GM23338 (cell line): ENCODE results near the gene NUDT5. TPM values are rescaled to one million over a fixed set of nuclear protein-coding genes. Genes with fewer than 3 reads are reported as not detected.

ENCODE experiments used
- ATAC-seq: fragments of 200-7000 bp; cut with Tn5 transposase; 3 replicates; pipeline ENCODE4 v1.9.1; 2020
- DNase-seq: peaks from one replicate; pipeline ENCODE4 v3.0.0-alpha.2; 2015; ENCODE audit warnings: low spot score
- H2AFZ ChIP-seq: fragments of 200-600 bp; sonication (generic); 2 replicates; pipeline ENCODE4 v1.8.0; 2016; ENCODE audit warnings: antibody characterized with exemption, mild to moderate bottlenecking, moderate library complexity
- H3F3A ChIP-seq: fragments of 200-600 bp; sonication (generic); replicated peaks from 2 replicates; pipeline ENCODE4 v1.8.0; 2017; ENCODE audit warnings: antibody characterized with exemption, mixed run types, low read depth
- H3K27ac ChIP-seq: fragments of 200-600 bp; sonication (generic); 2 replicates; pipeline ENCODE4 v1.6.1; 2016; ENCODE audit warnings: low read depth
- H3K27me3 ChIP-seq: fragments of 200-600 bp; sonication (generic); 2 replicates; pipeline ENCODE4 v1.8.0; 2016; ENCODE audit warnings: mild to moderate bottlenecking, mixed run types, moderate library complexity; ENCODE audit not compliant: insufficient read depth
- H3K36me3 ChIP-seq: fragments of 200-600 bp; sonication (generic); 2 replicates; pipeline ENCODE4 v1.8.0; 2016; ENCODE audit warnings: mild to moderate bottlenecking; ENCODE audit not compliant: insufficient read depth
- H3K4me1 ChIP-seq: fragments of 200-600 bp; sonication (generic); 2 replicates; pipeline ENCODE4 v1.8.0; 2016; ENCODE audit warnings: mild to moderate bottlenecking, moderate library complexity; ENCODE audit not compliant: insufficient read depth
- H3K4me2 ChIP-seq: fragments of 200-600 bp; sonication (generic); 2 replicates; pipeline ENCODE4 v1.7.1; 2017; ENCODE audit warnings: mixed run types
- H3K4me3 ChIP-seq: fragments of 200-600 bp; sonication (generic); 2 replicates; pipeline ENCODE4 v1.6.1; 2016; ENCODE audit warnings: mixed run types
- H3K79me2 ChIP-seq: fragments of 200-600 bp; sonication (generic); replicated peaks from 2 replicates; pipeline ENCODE4 v1.8.0; 2017; ENCODE audit warnings: mild to moderate bottlenecking; ENCODE audit not compliant: insufficient read depth
- H3K9me2 ChIP-seq: fragments of 200-600 bp; sonication (generic); 2 replicates; pipeline ENCODE4 v1.8.0; 2017; ENCODE audit not compliant: insufficient read depth
- H4K20me1 ChIP-seq: fragments of 200-600 bp; sonication (generic); replicated peaks from 2 replicates; pipeline ENCODE4 v1.8.0; 2017; ENCODE audit warnings: mild to moderate bottlenecking; ENCODE audit not compliant: insufficient read depth
- H3K27ac Mint-ChIP-seq: 2 replicates; pipeline ENCODE4 v1.8.0; 2020; ENCODE audit warnings: inconsistent platforms, mild to moderate bottlenecking, moderate library complexity, mixed read lengths
- H3K27me3 Mint-ChIP-seq: 3 replicates; pipeline ENCODE4 v1.8.0; 2022; ENCODE audit warnings: low read depth, mild to moderate bottlenecking, moderate library complexity, mixed read lengths, inconsistent platforms; ENCODE audit not compliant: insufficient read depth, poor library complexity
- H3K36me3 Mint-ChIP-seq: 3 replicates; pipeline ENCODE4 v1.8.0; 2021; ENCODE audit warnings: low read depth, mild to moderate bottlenecking, inconsistent platforms, moderate library complexity, mixed read lengths
- H3K4me1 Mint-ChIP-seq: 3 replicates; pipeline ENCODE4 v1.8.0; 2020; ENCODE audit warnings: mild to moderate bottlenecking, inconsistent platforms, mixed read lengths
- H3K4me3 Mint-ChIP-seq: 3 replicates; pipeline ENCODE4 v1.8.0; 2021; ENCODE audit warnings: moderate library complexity, mild to moderate bottlenecking, inconsistent platforms, mixed read lengths
- H3K9me3 Mint-ChIP-seq: 3 replicates; pipeline ENCODE4 v1.8.0; 2020; ENCODE audit warnings: moderate library complexity, mild to moderate bottlenecking, inconsistent platforms, mixed read lengths
- CREB1 ChIP-seq: fragments of 250-450 bp; sonication (Bioruptor Pico); IDR thresholded peaks from 2 replicates; pipeline ENCODE4 v1.5.0; 2020; ENCODE audit warnings: low read depth, mild to moderate bottlenecking, moderate library complexity
- EZH2 ChIP-seq: fragments of 200-600 bp; sonication (generic); IDR thresholded peaks from one replicate; pipeline ENCODE4 v1.8.0; 2017; ENCODE audit warnings: antibody characterized with exemption, mild to moderate bottlenecking, low read depth; ENCODE audit not compliant: unreplicated experiment
- EZH2phosphoT487 ChIP-seq: fragments of 200-600 bp; sonication (generic); IDR thresholded peaks from one replicate; pipeline ENCODE4 v1.8.1; 2018; ENCODE audit warnings: antibody characterized with exemption; ENCODE audit not compliant: unreplicated experiment
- JUNB ChIP-seq: IDR thresholded peaks from one replicate; pipeline ENCODE4 v1.6.1; 2016; ENCODE audit warnings: antibody characterized with exemption; ENCODE audit not compliant: unreplicated experiment
- NANOG ChIP-seq: IDR thresholded peaks from 2 replicates; pipeline ENCODE4 v1.6.1; 2016; ENCODE audit warnings: antibody characterized with exemption, borderline replicate concordance
- POLR2AphosphoS5 ChIP-seq: IDR thresholded peaks from 2 replicates; pipeline ENCODE4 v1.6.1; 2016; ENCODE audit warnings: antibody characterized with exemption, low read depth
- ZNF114 ChIP-seq: fragments of 250-450 bp; sonication (Bioruptor Pico); IDR thresholded peaks from 2 replicates; pipeline ENCODE4 v1.5.0; 2020; ENCODE audit warnings: mild to moderate bottlenecking, moderate library complexity
- ZNF331 ChIP-seq: fragments of 250-450 bp; sonication (Bioruptor Pico); IDR thresholded peaks from 2 replicates; pipeline ENCODE4 v1.5.0; 2020; ENCODE audit warnings: low read depth, mild to moderate bottlenecking, moderate library complexity
- polyA plus RNA-seq: library from polyadenylated mRNA; unstranded; fragments of >200 nt; fragmentation: Nextera tagmentation; extraction: Ambion mirVana; gene quantifications from 2 replicates; pipeline ENCODE4 v1.2.1, GENCODE V29; 2016
- total RNA-seq: library from RNA; depleted of rRNA; stranded (reverse); fragments of >200 nt; shearing (Covaris generic); gene quantifications from 2 replicates; pipeline ENCODE4 v1.2.3, GENCODE V29; 2014
- TF ChIP-seq, protein P1 (sequence below): IDR thresholded peaks from one replicate; pipeline ENCODE4 v1.6.1; 2018; ENCODE audit warnings: antibody characterized with exemption; ENCODE audit not compliant: unreplicated experiment
- TF ChIP-seq, protein P2 (sequence below): IDR thresholded peaks from 2 replicates; pipeline ENCODE4 v1.6.1; 2016; ENCODE audit warnings: antibody characterized with exemption
- TF ChIP-seq, protein P3 (sequence below), 2 experiments: fragments of 200-600 bp in 1 of 2; sonication (generic) in 1 of 2; conservative IDR thresholded peaks; 2 replicates each; pipeline versions ENCODE4 v1.5.1 to v1.6.1; 2016 to 2017; ENCODE audit warnings: antibody characterized with exemption in 2 of 2, low read depth in 2 of 2, mild to moderate bottlenecking in 2 of 2, moderate library complexity in 1 of 2

NUDT5 gene
- total and polyA plus RNA-seq, 2 experiments from 2014 or later: 94.3 to 255 TPM

DNA sequence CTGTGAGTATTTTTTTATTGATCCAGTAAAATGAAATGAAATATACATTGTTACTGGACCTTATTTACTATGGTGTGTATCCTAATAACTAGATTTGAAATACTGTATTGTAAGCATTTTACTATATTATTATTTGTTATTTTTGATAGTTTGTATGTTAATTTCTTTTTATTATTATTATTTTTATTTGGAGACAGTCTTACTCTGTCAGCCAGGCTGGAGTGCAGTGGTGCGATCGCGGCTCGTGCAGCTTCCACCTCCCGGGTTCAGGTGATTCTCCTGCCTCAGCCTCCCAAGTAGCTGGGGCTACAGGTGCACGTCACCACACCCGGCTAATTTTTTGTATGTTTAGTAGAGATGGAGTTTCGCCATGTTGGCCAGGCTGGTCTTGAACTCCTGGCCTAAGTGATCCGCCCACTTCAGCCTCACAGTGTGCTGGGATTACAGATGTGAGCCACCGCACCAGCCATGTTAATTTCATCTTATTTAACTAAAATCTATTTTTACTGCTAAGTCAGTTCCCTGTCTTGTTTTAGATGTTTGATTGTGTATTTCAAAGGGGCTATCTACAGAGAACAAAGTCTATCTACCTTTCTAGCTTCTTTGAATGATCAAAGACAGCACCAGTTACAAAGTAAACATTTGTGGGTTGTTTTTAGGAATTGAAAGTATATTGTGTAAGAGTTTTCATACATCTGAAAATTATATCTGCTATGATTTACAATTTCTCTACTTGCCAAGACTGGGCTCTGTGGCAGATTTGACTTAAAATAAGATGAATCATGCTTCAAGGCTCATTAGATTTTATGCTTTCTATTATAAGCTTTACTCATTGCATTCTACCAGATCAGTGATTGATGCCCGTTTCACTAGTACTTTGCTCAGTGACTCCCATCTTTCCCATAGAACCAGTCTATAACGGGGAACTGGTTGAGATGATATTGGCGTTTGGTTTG is 41.9 kb upstream of the NUDT5 start (continued):
- TF ChIP-seq, protein P1, sequence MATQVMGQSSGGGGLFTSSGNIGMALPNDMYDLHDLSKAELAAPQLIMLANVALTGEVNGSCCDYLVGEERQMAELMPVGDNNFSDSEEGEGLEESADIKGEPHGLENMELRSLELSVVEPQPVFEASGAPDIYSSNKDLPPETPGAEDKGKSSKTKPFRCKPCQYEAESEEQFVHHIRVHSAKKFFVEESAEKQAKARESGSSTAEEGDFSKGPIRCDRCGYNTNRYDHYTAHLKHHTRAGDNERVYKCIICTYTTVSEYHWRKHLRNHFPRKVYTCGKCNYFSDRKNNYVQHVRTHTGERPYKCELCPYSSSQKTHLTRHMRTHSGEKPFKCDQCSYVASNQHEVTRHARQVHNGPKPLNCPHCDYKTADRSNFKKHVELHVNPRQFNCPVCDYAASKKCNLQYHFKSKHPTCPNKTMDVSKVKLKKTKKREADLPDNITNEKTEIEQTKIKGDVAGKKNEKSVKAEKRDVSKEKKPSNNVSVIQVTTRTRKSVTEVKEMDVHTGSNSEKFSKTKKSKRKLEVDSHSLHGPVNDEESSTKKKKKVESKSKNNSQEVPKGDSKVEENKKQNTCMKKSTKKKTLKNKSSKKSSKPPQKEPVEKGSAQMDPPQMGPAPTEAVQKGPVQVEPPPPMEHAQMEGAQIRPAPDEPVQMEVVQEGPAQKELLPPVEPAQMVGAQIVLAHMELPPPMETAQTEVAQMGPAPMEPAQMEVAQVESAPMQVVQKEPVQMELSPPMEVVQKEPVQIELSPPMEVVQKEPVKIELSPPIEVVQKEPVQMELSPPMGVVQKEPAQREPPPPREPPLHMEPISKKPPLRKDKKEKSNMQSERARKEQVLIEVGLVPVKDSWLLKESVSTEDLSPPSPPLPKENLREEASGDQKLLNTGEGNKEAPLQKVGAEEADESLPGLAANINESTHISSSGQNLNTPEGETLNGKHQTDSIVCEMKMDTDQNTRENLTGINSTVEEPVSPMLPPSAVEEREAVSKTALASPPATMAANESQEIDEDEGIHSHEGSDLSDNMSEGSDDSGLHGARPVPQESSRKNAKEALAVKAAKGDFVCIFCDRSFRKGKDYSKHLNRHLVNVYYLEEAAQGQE: no peak
- TF ChIP-seq ZNF114 (CRISPR knock-in tag) (no peak), POLR2AphosphoS5 (no peak), EZH2phosphoT487 (no peak), NANOG (no peak), JUNB (no peak), CREB1 (CRISPR knock-in tag) (no peak)
- TF ChIP-seq, protein P2, sequence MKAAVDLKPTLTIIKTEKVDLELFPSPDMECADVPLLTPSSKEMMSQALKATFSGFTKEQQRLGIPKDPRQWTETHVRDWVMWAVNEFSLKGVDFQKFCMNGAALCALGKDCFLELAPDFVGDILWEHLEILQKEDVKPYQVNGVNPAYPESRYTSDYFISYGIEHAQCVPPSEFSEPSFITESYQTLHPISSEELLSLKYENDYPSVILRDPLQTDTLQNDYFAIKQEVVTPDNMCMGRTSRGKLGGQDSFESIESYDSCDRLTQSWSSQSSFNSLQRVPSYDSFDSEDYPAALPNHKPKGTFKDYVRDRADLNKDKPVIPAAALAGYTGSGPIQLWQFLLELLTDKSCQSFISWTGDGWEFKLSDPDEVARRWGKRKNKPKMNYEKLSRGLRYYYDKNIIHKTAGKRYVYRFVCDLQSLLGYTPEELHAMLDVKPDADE: no peak
- TF ChIP-seq, protein P3, sequence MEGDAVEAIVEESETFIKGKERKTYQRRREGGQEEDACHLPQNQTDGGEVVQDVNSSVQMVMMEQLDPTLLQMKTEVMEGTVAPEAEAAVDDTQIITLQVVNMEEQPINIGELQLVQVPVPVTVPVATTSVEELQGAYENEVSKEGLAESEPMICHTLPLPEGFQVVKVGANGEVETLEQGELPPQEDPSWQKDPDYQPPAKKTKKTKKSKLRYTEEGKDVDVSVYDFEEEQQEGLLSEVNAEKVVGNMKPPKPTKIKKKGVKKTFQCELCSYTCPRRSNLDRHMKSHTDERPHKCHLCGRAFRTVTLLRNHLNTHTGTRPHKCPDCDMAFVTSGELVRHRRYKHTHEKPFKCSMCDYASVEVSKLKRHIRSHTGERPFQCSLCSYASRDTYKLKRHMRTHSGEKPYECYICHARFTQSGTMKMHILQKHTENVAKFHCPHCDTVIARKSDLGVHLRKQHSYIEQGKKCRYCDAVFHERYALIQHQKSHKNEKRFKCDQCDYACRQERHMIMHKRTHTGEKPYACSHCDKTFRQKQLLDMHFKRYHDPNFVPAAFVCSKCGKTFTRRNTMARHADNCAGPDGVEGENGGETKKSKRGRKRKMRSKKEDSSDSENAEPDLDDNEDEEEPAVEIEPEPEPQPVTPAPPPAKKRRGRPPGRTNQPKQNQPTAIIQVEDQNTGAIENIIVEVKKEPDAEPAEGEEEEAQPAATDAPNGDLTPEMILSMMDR (conservative IDR thresholded peaks at IDR 0.05; ENCODE audit: low read depth in 2 of 2): no peak

DNA sequence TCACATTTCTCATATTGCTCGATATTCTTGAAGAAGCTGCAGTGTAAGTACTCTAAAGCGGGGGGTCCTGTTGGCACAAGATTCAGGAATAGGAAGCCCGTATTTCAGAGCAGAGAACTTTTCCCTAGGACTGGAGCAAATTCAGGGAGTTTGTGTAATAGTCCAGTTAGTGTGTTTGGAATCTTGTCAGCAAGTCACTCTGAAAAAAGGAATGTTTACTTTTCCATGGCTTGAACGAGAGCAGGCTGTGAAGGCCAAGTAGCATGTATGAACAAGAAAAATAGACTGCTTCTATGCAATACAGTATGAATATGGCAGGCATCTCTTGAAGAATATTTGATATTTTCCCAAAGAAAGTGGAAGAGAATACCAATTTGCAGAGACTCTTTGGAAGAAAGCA is 40.1 kb upstream of the NUDT5 start:
- Histone ChIP-seq H4K20me1 (peaks cover 5% of the 10 kb centered on the region; the same call in 1 of the 2 replicates), H3K27me3 (no peaks in the 10 kb centered on the region), H3K36me3 (peaks cover 55% of the 10 kb centered on the region), H3K4me1 (peaks cover 4% of the 10 kb centered on the region; the same call in 1 of the 2 replicates), H3F3A (0 out of 2 replicates have a peak, but pooled peaks cover 4% of the 10 kb centered on the region), H3K9me2 (no peaks in the 10 kb centered on the region), H3K4me3 (no peak overlapping the region), H2AFZ (no peak overlapping the region), H3K27ac (no peak overlapping the region), H3K79me2 (peaks cover 10% of the 10 kb centered on the region), H3K4me2 (no peak overlapping the region)
- Mint-ChIP-seq H3K9me3 (no peaks in the 10 kb centered on the region), H3K27me3 (peaks cover under 1% of the 10 kb centered on the region), H3K4me1 (no peaks in the 10 kb centered on the region), H3K27ac (no peak overlapping the region), H3K4me3 (no peak overlapping the region), H3K36me3 (peaks cover 77% of the 10 kb centered on the region)
- DNase-seq: no peak
- no peak for ATAC-seq
- TF ChIP-seq ZNF331 (CRISPR knock-in tag) (no peak), EZH2 (no peak)
